IMR-90 (cell line): Measurements from ENCODE around the gene TTC28. TPM values are rescaled to one million over a fixed set of nuclear protein-coding genes. Genes with fewer than 3 reads are reported as not detected.

Experiments used
- ATAC-seq: fragments of 200-7000 bp; cut with Tn5 transposase; 2 replicates; pipeline ENCODE4 v1.9.1; 2020; ENCODE audit warnings: low read depth, mild to moderate bottlenecking, moderate library complexity
- BruUV-seq: library from RNA; stranded (reverse); fragments of 400-500 nt; replicated peaks from 2 replicates; lab custom pipeline; 2021; lab: Mats Ljungman, UMichigan
- CTCF ChIA-PET: fragments of 300-600 bp; formaldehyde crosslinking; extraction: SDS; loops from one replicate; lab custom pipeline; 2021; ENCODE audit warnings: antibody characterized with exemption; lab: Yijun Ruan, JAX
- POLR2A ChIA-PET: fragments of 300-600 bp; sonication (Branson Sonifier 250); formaldehyde crosslinking; loops from one replicate; lab custom pipeline; 2022; ENCODE audit warnings: antibody characterized with exemption; ENCODE audit not compliant: unreplicated experiment; lab: Charles Lee
- DNase-seq: peaks from one replicate; pipeline ENCODE4 v3.0.0; 2013
- H2AFZ ChIP-seq: replicated peaks from 2 replicates; pipeline ENCODE3; 2013; ENCODE audit warnings: low read length, mild to moderate bottlenecking; ENCODE audit not compliant: poor library complexity
- H2AK5ac ChIP-seq: 2 replicates; pipeline ENCODE4 v1.6.1; 2013; ENCODE audit warnings: low read depth, low read length, inconsistent platforms
- H2AK9ac ChIP-seq: replicated peaks from 2 replicates; pipeline ENCODE3; 2013; ENCODE audit warnings: mild to moderate bottlenecking, low read depth, low read length, moderate library complexity; ENCODE audit not compliant: poor library complexity
- H2BK120ac ChIP-seq: 2 replicates; pipeline ENCODE4 v1.6.1; 2013; ENCODE audit warnings: low read depth, low read length, inconsistent platforms
- H2BK15ac ChIP-seq: 3 replicates; pipeline ENCODE4 v1.6.1; 2013; ENCODE audit warnings: low read depth, low read length, inconsistent platforms
- H2BK20ac ChIP-seq: 2 replicates; pipeline ENCODE4 v1.6.1; 2013; ENCODE audit warnings: low read depth, mild to moderate bottlenecking, inconsistent platforms, low read length, moderate library complexity
- H2BK5ac ChIP-seq: 2 replicates; pipeline ENCODE4 v1.6.1; 2013; ENCODE audit warnings: mild to moderate bottlenecking, low read depth, low read length, inconsistent platforms; ENCODE audit not compliant: poor library complexity, severe bottlenecking
- H3K14ac ChIP-seq: replicated peaks from 2 replicates; pipeline ENCODE4 v1.6.1; 2013; ENCODE audit warnings: low read depth, low read length, inconsistent platforms
- H3K18ac ChIP-seq: 2 replicates; pipeline ENCODE4 v1.6.1; 2013; ENCODE audit warnings: low read depth, low read length, control low read depth
- H3K23ac ChIP-seq: 2 replicates; pipeline ENCODE4 v1.6.1; 2013; ENCODE audit warnings: low read depth, low read length, inconsistent platforms
- H3K27ac ChIP-seq: 2 replicates; pipeline ENCODE4 v1.5.1; 2013; ENCODE audit warnings: mild to moderate bottlenecking, control low read depth, low read length; ENCODE audit not compliant: insufficient read depth
- H3K27me3 ChIP-seq: 2 replicates; pipeline ENCODE4 v1.6.1; 2013; ENCODE audit warnings: low read length; ENCODE audit not compliant: control insufficient read depth, insufficient read depth
- H3K36me3 ChIP-seq: 2 replicates; pipeline ENCODE4 v1.6.1; 2013; ENCODE audit warnings: low read length, mixed read lengths; ENCODE audit not compliant: control insufficient read depth, insufficient read depth
- H3K4ac ChIP-seq: 2 replicates; pipeline ENCODE4 v1.6.1; 2013; ENCODE audit warnings: low read depth, low read length, inconsistent platforms
- H3K4me1 ChIP-seq: 2 replicates; pipeline ENCODE4 v1.6.1; 2013; ENCODE audit warnings: low read length, mixed read lengths; ENCODE audit not compliant: control insufficient read depth, insufficient read depth
- H3K4me2 ChIP-seq: 2 replicates; pipeline ENCODE4 v1.6.1; 2013; ENCODE audit warnings: low read depth, mild to moderate bottlenecking, control low read depth, low read length, moderate library complexity
- H3K4me3 ChIP-seq: 2 replicates; pipeline ENCODE4 v1.5.1; 2013; ENCODE audit warnings: low read depth, mild to moderate bottlenecking, control low read depth, low read length, moderate library complexity; ENCODE audit not compliant: insufficient read depth
- H3K56ac ChIP-seq: 2 replicates; pipeline ENCODE4 v1.6.1; 2013; ENCODE audit warnings: low read length, inconsistent platforms; ENCODE audit not compliant: insufficient read depth; ENCODE audit errors: extremely low read depth
- H3K79me1 ChIP-seq, 2 experiments: 2 replicates each; pipeline ENCODE4 v1.6.1; 2013; ENCODE audit warnings: low read length in 2 of 2, inconsistent platforms in 1 of 2, low read depth in 1 of 2
- H3K9ac ChIP-seq: 2 replicates; pipeline ENCODE4 v1.6.1; 2013; ENCODE audit warnings: low read depth, low read length, control low read depth
- H3K9me1 ChIP-seq: 2 replicates; pipeline ENCODE4 v1.6.1; 2013; ENCODE audit warnings: low read length, inconsistent platforms; ENCODE audit not compliant: insufficient read depth
- H3K9me3 ChIP-seq: 2 replicates; pipeline ENCODE4 v1.6.1; 2013; ENCODE audit warnings: low read length; ENCODE audit not compliant: control insufficient read depth, insufficient read depth
- H4K20me1 ChIP-seq: 2 replicates; pipeline ENCODE4 v1.6.1; 2013; ENCODE audit warnings: low read length, inconsistent platforms; ENCODE audit not compliant: insufficient read depth
- H4K5ac ChIP-seq: 2 replicates; pipeline ENCODE4 v1.6.1; 2013; ENCODE audit warnings: mild to moderate bottlenecking, low read depth, low read length, control low read depth
- H4K8ac ChIP-seq, 2 experiments: 2 replicates each; pipeline ENCODE4 v1.6.1; 2013; ENCODE audit warnings: low read depth in 2 of 2, low read length in 2 of 2, control low read depth in 1 of 2, inconsistent platforms in 1 of 2
- H4K91ac ChIP-seq: 2 replicates; pipeline ENCODE4 v1.6.1; 2013; ENCODE audit warnings: low read depth, low read length, inconsistent platforms; ENCODE audit not compliant: insufficient read depth
- MAZ ChIP-seq: IDR thresholded peaks from 2 replicates; pipeline ENCODE4 v1.6.1; 2012; ENCODE audit warnings: low read depth, mild to moderate bottlenecking, low read length, improper control_type of control experiment, moderate library complexity, borderline replicate concordance
- MXI1 ChIP-seq: IDR thresholded peaks from 2 replicates; pipeline ENCODE4 v1.6.1; 2012; ENCODE audit warnings: low read depth, mild to moderate bottlenecking, low read length, moderate library complexity, borderline replicate concordance
- NFE2L2 ChIP-seq: fragments of 150-350 bp; IDR thresholded peaks from 2 replicates; pipeline ENCODE4 v1.6.1; 2016; ENCODE audit warnings: low read depth, mild to moderate bottlenecking, low read length
- WGBS, 2 experiments: methylation state at CpG; one replicate each; pipeline versions ENCODE4 v1.1.5 to v1.1.7; 2013; ENCODE audit warnings: missing lambda C conversion rate in 2 of 2; ENCODE audit not compliant: insufficient read length in 1 of 2; ENCODE audit errors: extremely low coverage in 2 of 2; 5-methylcytosine and 5-hydroxymethylcytosine counted together
- dilution Hi-C: fragments of 300-500 bp; cut with HindIII; formaldehyde crosslinking; loops from one replicate; pipeline ENCODE4 v1.14.3; 2018; ENCODE audit warnings: low sequenced_read_pairs; ENCODE audit not compliant: unreplicated experiment
- in situ Hi-C: fragments of 300-500 bp; cut with MboI; formaldehyde crosslinking; loops from 3 replicates; pipeline ENCODE4 v1.14.3; 2019; ENCODE audit warnings: low sequenced_read_pairs, inconsistent platforms, mixed read lengths
- intact Hi-C: fragments of 100-400 bp; cut with micrococcal nuclease; formaldehyde crosslinking; loops from 2 replicates; pipeline ENCODE4 v1.10.0; 2022
- polyA plus RNA-seq, 3 experiments: library from polyadenylated mRNA; depleted of rRNA; stranded (reverse); fragments of >200 nt; gene quantifications; 2 replicates each; pipeline ENCODE4 v1.2.3, GENCODE V29; 2012; ENCODE audit warnings: low replicate concordance in 1 of 3
- total RNA-seq: library from RNA; depleted of rRNA; stranded (reverse); fragments of >200 nt; gene quantifications from 2 replicates; pipeline ENCODE4 v1.2.3, GENCODE V29; 2012

Gene TTC28
- total and polyA plus RNA-seq, 2 of the 4 experiments (the other 2 are of a cell fraction) = 5.6 to 13.3 TPM

DNA sequence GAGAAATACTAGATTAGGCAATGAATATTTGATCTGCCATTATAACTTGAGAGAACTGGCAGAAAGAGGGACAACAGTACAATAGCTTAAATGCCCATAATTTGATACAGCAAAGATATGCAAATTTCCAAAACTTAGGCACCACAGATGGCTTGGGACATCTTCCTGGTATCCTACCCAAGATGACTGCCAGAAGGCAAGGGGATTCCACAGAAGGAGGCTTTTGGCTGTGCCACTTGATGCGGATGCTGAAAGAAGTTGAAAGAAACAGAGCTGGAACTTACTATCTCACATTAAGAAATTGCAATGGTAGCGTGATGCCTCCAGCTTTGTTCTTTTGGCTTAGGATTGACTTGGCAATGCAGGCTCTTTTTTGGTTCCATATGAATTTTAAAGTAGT is 216.7 kb downstream of the TTC28 start:
- TF ChIP-seq NFE2L2 (no peak), MAZ (no peak), MXI1 (no peak)
- Histone ChIP-seq H3K4me1 (no peaks in the 10 kb centered on the region), H3K23ac (no peak overlapping the region), H4K8ac (no peak overlapping the region), H2AFZ (no peak overlapping the region), H3K4ac (no peak overlapping the region), H3K79me1 (peaks cover 0 to 3% of the 10 kb centered on the region in 2 experiments; a peak in 1 of 4 replicates), H2BK120ac (no peak overlapping the region), H3K14ac (no peak overlapping the region), H3K27me3 (no peaks in the 10 kb centered on the region), H3K18ac (no peak overlapping the region), H2BK20ac (no peak overlapping the region), H4K20me1 (no peaks in the 10 kb centered on the region), H2BK15ac (no peak overlapping the region), H2AK9ac (no peak overlapping the region), H3K27ac (no peak overlapping the region), H3K9me1 (no peaks in the 10 kb centered on the region), H3K4me2 (no peak overlapping the region), H3K56ac (no peak overlapping the region), H4K91ac (no peak overlapping the region), H3K4me3 (no peak overlapping the region), H2AK5ac (no peak overlapping the region), H3K9ac (no peak overlapping the region), H4K5ac (no peak overlapping the region), H3K9me3 (no peaks in the 10 kb centered on the region), H2BK5ac (no peak overlapping the region), H3K36me3 (no peaks in the 10 kb centered on the region)
- intact Hi-C loops (no loop called here), in situ Hi-C loops (no loop called here), dilution Hi-C loops (no loop called here)
- ChIA-PET CTCF (no interaction called here), POLR2A (no interaction called here)
- no peak for ATAC-seq
- DNase-seq = no peak
- WGBS, 2 experiments = no CpG with 5 or more reads among the region's 2 CpGs
- BruUV-seq = no TSS peak
